ENCODE data around the gene GRIA4. TPM values are rescaled to one million over a fixed set of nuclear protein-coding genes. Genes with fewer than 3 reads are reported as not detected.

GRIA4 gene
- polyA plus RNA-seq, 3 donors = 0.19 to 0.26 TPM; not detected in 1

DNA sequence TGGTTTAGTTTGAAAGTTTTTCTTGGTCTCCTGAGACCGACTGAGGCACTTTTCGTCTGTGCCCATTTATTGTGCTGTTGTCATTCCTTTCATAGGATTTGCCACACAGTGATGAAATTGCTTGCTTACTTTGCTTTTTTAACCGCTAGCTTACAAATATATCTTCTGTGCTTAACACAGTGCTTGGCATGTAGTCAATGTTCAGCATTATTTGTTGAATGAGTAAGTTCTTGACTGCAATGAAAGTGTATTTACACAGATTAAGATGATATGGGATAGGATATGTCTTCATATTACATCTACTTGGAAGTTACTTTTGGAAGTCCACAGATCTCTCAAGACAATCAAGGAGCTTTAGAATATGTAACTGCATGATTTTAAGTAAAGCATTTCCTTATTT lies 91.2 kb downstream of the GRIA4 start:
- no peak overlapping the region for H3K27ac ChIP-seq (ENCODE audit: low read depth, low read length)
- 69 to 87% (median 84%) methylated on average over 3 of the region's 3 CpGs for WGBS, 3 donors

- no peak overlapping the region for H3K27ac ChIP-seq (ENCODE audit: low read depth, low read length)
- WGBS, 3 donors = 74 to 87% (median 81%) methylated on average over 2 of the region's 2 CpGs
Observed at GRCh38 chr11:105705786-105706530, 96.1 kb downstream of the GRIA4 start.

GRCh38 chr11:105713106-105713505 lies 103.2 kb downstream of the GRIA4 start:
- WGBS, 3 donors = 71 to 76% (median 73%) methylated on average over 5 of the region's 5 CpGs

GRCh38 chr11:105713696-105714095 lies 103.8 kb downstream of the GRIA4 start:
- no peak overlapping the region for H3K27ac ChIP-seq (ENCODE audit: low read depth, low read length)
- 84 to 92% (median 85%) methylated on average over 2 of the region's 2 CpGs for WGBS, 3 donors

More at GRCh38 chr11:105713106-105713505, 103.2 kb downstream of the GRIA4 start:
- H3K27ac ChIP-seq (ENCODE audit: low read depth, low read length) = no peak overlapping the region

DNA sequence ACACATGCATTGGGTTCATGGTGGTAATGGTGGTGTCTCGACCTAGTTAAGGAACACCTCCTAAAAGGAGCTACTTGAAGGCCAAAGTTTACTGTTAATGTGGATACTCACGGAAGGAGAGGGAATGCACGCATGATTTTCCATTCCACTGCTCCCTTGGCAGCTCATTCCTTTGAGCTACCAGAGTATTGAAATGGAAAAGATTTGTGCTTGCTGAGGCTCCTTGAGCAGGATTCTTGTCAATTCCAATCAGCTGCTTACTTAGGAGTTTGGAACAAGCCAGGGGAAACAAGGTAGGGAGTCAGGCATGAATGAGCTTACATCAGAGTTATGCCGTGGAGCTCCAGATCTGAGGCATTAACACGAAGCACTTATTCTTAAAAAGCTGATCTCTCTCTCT lies 108.8 kb downstream of the GRIA4 start:
- no peak overlapping the region for H3K27ac ChIP-seq (ENCODE audit: low read depth, low read length)
- 74 to 79% (median 78%) methylated on average over 5 of the region's 5 CpGs for WGBS, 3 donors

- WGBS, 3 donors = 73 to 88% (median 83%) methylated on average over 11 of the region's 11 CpGs
Observed at GRCh38 chr11:105719073-105719822, 109.4 kb downstream of the GRIA4 start.

GRCh38 chr11:105720096-105720495 lies 110.2 kb downstream of the GRIA4 start:
- no peak overlapping the region for H3K27ac ChIP-seq (ENCODE audit: low read depth, low read length)
- WGBS, 3 donors = 66 to 70% (median 70%) methylated on average over 2 of the region's 2 CpGs

More at GRCh38 chr11:105719073-105719822, 109.4 kb downstream of the GRIA4 start:
- H3K27ac ChIP-seq (ENCODE audit: low read depth, low read length) = no peak overlapping the region

DNA sequence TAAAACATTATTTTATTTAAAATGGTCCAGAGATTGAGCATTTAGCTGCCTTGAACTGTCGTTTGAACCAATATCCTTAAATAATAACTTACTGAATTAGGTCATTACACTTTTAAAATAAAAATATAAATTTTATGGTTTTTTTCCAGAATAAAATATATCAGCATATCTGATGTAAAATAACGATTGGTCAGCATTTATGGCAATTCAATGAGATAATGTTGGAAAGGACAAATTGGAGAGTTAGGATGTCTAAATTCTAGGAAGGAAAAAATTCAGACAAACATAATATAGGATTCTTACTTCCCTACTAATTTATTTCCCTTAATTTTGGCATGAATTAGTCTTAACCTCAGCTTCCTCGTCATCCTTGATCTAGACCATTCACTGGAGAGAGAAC lies 113.4 kb downstream of the GRIA4 start:
- 65 to 84% (median 76%) methylated on average over 3 of the region's 3 CpGs for WGBS, 3 donors
- H3K27ac ChIP-seq (ENCODE audit: low read depth, low read length) = no peak overlapping the region

DNA sequence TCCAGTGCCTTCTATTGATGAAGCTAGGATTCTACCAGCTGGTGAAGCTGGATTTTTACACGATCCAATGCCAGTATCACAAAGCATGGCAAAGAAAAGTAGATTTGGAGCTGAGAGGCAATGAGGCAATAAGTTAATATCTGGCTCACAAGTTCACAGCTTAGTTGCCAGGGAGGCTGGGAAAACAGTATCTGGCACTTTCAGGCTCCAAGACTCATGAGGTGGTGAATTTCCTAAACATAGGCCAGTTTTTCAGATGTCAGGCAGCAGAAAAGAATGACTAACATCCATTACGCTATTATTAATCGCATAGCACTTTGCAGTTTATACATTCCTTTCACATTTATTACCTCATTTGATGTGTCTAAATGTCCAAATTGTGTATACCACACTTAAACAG lies 122.7 kb downstream of the GRIA4 start:
- WGBS, 3 donors = 86 to 90% (median 86%) methylated on average over 3 of the region's 3 CpGs
- no peak overlapping the region for H3K27ac ChIP-seq (ENCODE audit: low read depth, low read length)

GRCh38 chr11:105734426-105734825 lies 124.6 kb downstream of the GRIA4 start:
- WGBS, 3 donors = 77 to 81% (median 79%) methylated on average over 1 of the region's 1 CpG

GRCh38 chr11:105738251-105738650 lies 128.4 kb downstream of the GRIA4 start:
- no peak overlapping the region for H3K27ac ChIP-seq (ENCODE audit: low read depth, low read length)
- 63 to 85% (median 78%) methylated on average over 1 of the region's 1 CpG for WGBS, 3 donors

More at GRCh38 chr11:105734426-105734825, 124.6 kb downstream of the GRIA4 start:
- no peak overlapping the region for H3K27ac ChIP-seq (ENCODE audit: low read depth, low read length)

DNA sequence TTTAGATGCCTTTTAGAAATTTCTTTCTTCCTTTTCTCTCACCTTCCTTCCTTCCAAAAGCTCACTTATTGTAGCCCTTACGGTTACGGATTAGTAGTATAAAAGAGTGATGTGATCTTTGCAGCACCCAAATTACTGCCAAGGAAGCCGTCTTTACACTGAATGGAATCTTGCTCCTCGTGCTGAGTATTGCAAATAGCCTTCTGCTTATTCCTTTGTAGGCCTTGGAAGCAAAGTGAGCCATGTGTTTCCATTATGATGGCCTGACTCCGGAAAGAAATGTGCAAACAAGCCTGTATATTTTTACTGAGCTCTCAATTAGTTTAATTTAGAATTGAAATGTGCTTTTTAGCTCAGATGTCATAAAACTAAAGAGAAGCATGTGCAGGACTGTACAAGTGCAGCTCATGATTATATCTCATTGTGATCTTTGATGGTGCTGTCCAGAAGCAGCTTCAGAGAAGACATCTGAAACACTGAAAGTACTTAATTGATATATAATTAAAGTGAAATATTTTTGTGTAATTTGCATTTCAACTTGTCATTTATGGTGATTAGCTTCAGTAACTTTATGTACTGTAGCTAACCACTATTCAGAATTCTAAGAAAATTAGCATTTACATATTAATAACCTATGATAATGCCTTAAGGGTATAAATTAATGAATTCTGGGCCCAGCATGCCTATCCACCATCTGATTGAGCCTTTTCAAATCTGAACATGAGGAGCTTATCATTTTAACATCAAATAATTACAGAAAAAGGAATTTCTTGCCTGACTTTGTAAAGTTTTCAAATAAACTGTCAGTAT lies 129.3 kb downstream of the GRIA4 start:
- WGBS, 3 donors = 77 to 84% (median 79%) methylated on average over 5 of the region's 5 CpGs

DNA sequence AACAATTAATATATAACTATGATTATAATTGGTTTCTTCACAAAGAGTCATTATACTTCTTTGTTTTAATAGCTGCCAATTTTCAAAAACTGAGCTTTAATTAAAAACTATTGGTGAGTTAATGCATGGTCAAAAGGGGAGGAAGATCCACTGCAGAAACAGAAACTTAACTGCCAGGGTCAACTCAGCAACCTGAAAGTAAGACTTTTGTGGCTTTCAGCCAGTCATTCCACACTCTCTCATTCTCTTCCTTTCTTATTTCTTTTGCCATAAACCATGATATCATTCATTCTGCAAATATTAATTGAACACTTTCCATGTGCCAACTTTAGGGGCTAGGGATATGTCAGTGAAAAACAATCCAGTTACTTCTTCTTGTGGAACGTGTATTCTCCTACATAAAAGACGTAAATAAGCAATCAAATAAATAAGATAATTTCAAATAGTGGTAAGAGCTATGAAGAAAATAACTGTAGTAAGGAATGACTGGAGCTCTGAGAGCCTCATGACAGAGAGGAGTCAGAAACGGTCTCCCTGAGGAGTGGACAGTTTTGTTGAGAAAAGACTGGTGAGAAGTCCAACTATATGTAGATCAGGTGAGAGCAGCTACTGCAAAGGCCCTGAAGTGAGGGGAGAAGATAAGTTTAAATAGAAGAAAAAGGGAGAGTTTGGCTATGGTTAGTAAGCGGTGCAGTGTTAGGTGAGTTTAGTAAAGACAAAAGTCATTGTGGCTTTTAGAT lies 130.5 kb downstream of the GRIA4 start:
- WGBS, 3 donors = 78 to 83% (median 81%) methylated on average over 4 of the region's 4 CpGs
- no peak overlapping the region for H3K27ac ChIP-seq (ENCODE audit: low read depth, low read length)

More for the DNA sequence above, 129.3 kb downstream of the GRIA4 start:
- no peak overlapping the region for H3K27ac ChIP-seq (ENCODE audit: low read depth, low read length)

GRCh38 chr11:105741488-105742020 lies 131.7 kb downstream of the GRIA4 start:
- no peak overlapping the region for H3K27ac ChIP-seq (ENCODE audit: low read depth, low read length)
- WGBS, 3 donors = 64 to 75% (median 74%) methylated on average over 2 of the region's 2 CpGs

- WGBS, 3 donors = 41 to 67% (median 56%) methylated on average over 1 of the region's 1 CpG
Observed at GRCh38 chr11:105754260-105754659, 144.4 kb downstream of the GRIA4 start.

DNA sequence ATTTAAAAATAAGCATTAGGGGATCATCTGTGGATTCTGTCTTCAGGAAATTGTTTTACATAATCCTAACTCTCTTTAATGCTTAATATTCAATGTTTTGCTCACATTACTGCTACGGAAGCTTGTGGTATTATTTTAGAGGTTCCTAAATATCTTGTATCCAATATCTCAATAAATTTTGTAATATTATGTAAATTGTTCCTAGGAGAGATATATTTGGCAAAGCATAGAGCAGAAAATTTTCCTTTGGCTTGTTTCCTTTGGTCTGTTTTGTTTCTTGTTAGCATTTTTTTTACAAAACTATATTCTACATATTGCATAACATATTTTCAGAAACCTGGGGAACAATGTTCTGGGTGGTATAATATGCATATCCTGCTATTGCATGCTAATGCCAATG lies 144.8 kb downstream of the GRIA4 start:
- no peak overlapping the region for H3K27ac ChIP-seq (ENCODE audit: low read depth, low read length)
- 61 to 70% (median 62%) methylated on average over 1 of the region's 1 CpG for WGBS, 3 donors

More at GRCh38 chr11:105754260-105754659, 144.4 kb downstream of the GRIA4 start:
- no peak overlapping the region for H3K27ac ChIP-seq (ENCODE audit: low read depth, low read length)

DNA sequence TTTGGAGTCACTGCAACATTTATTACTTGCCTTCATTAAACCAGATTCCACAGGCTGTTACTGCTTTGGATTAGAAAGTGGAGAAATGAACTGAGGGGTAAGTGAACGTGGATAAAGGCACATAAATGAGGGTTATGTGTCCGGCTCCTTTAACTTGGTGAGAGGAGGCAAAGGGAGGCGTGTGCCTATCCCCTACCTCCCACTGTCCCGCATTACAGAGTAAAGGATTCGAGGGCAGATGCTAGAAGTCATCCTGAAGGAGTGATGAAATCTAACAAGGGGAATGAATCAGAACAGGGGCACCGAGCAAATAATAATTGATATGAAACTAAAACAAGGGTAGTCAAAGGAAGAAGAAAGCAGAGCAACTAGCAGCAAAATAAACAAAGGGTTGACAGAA lies 147.2 kb downstream of the GRIA4 start:
- 49 to 70% (median 66%) methylated on average over 6 of the region's 6 CpGs for WGBS, 3 donors
- no peak overlapping the region for H3K27ac ChIP-seq (ENCODE audit: low read depth, low read length)

DNA sequence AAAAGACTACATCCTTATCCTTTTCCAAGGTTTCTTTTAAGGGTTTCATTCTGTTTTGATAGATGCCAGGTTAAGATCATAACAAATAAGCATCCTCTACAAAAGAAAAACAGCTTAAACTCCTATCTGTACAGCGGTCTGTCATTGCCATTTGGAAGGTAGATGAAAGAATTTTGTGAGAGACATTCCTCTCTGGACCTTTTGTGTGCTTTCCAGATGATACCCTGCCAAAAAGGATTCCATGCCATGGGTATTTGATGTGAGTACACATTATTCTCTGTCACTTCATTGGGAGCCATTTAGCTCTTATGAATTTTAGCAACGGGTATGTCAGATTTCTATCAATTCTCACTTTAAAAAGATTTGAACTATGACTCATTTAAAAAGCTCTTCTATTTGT lies 153.7 kb downstream of the GRIA4 start:
- WGBS, 3 donors = 81 to 82% (median 82%) methylated on average over 2 of the region's 2 CpGs
- no peak overlapping the region for H3K27ac ChIP-seq (ENCODE audit: low read depth, low read length)
